SJSA1 (cell line): ENCODE measurements around the gene NADK2. TPM values are rescaled to one million over a fixed set of nuclear protein-coding genes. Genes with fewer than 3 reads are reported as not detected.
"Not testable (repeated sequence)": the region's sequence is repeated elsewhere in the genome, so short reads cannot be mapped to it uniquely, and the experiment has no call there.

Experiments
- DNase-seq, 2 experiments: peaks; one replicate each; pipeline ENCODE4 v3.0.0-alpha.2; 2015 to 2020; ENCODE audit warnings: low spot score in 2 of 2, low read depth in 1 of 2
- H3K27ac ChIP-seq: fragments of 250-450 bp; sonication (Bioruptor Pico); 2 replicates; pipeline ENCODE4 v1.5.1; 2020; ENCODE audit warnings: mild to moderate bottlenecking, moderate library complexity
- H3K27me3 ChIP-seq: fragments of 250-450 bp; sonication (Bioruptor Pico); replicated peaks from 2 replicates; pipeline ENCODE4 v1.5.1; 2020; ENCODE audit warnings: mild to moderate bottlenecking, moderate library complexity
- H3K36me3 ChIP-seq: fragments of 250-450 bp; sonication (Bioruptor Pico); 2 replicates; pipeline ENCODE4 v1.5.1; 2020; ENCODE audit warnings: mild to moderate bottlenecking
- H3K4me1 ChIP-seq: fragments of 250-450 bp; sonication (Bioruptor Pico); replicated peaks from 2 replicates; pipeline ENCODE4 v1.6.1; 2021; ENCODE audit warnings: mild to moderate bottlenecking
- H3K4me3 ChIP-seq: fragments of 250-450 bp; sonication (Bioruptor Pico); 2 replicates; pipeline ENCODE4 v1.5.1; 2020; ENCODE audit warnings: mild to moderate bottlenecking
- H3K9me3 ChIP-seq: fragments of 250-450 bp; sonication (Bioruptor Pico); replicated peaks from 2 replicates; pipeline ENCODE4 v1.5.1; 2020; ENCODE audit warnings: mild to moderate bottlenecking
- total RNA-seq: library from RNA; depleted of rRNA; stranded (reverse); fragments of >200 nt; shearing (Covaris generic); gene quantifications from 2 replicates; pipeline ENCODE4 v1.2.3, GENCODE V29; 2014; rRNA removed

The NADK2 gene
- 14.3 and 22.2 TPM in 2 replicates for total RNA-seq

DNA sequence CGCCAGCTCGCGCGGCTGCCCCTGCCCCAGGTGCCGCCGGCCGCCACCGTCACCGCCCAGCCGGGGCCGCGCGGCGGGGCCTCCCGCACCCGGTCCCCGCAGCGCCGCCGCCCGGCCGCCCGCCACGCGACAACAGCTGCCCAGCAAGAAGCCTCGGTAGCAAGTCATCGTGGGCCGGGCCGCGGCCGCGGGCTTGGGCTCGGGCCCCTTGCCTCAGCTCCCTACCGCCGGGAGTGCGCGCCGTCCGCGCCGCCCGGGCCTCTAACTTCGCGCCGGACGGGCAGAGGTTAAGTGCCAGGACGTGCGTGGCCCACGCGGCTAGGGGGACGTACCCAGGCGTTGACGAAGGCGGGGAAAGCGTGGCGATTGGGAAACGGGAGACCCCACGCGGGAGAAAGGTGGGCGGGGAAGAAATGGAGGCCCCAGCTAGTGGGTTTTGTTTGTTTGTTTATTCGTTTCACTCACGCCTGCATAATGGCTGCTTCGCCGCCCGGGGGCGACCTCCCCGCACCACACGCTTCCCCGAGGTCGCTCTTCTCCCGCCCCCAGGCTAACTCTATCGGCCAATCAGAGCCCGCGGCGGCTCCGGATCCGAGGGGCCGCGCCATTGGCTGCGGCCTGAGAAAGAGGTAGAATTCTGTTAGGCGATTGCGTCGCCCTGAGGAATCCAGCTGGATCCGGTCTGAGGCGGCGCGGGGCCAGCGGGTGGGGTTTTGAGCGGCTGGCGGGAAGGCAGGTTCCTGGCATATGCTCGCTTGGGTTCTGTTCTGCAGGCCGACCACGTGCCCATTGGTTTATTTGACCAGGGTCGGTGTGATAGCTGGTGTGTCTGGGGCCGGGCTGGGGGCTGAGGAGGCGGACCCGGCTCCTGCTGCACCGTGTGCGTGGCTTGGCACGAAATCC is at the start of gene NADK2:
TSS of gene NADK2 (minus strand) at position 295 of the 903 bp plus-strand sequence. CDS start at position 168, 127 bp downstream.
- Histone ChIP-seq H3K4me1 (peaks cover 26% of the 10 kb centered on the region), H3K27ac (peak within 1 kb of the TSS; percentile 81), H3K27me3 (no peaks in the 10 kb centered on the region), H3K4me3 (peak within 1 kb of the TSS; percentile 76), H3K36me3 (0 out of 2 replicates have a peak, but pooled peaks cover 4% of the 10 kb centered on the region), H3K9me3 (peaks cover 9% of the 10 kb centered on the region; the same call in 1 of the 2 replicates)
- peak; percentile 95 to 98 for DNase-seq

DNA sequence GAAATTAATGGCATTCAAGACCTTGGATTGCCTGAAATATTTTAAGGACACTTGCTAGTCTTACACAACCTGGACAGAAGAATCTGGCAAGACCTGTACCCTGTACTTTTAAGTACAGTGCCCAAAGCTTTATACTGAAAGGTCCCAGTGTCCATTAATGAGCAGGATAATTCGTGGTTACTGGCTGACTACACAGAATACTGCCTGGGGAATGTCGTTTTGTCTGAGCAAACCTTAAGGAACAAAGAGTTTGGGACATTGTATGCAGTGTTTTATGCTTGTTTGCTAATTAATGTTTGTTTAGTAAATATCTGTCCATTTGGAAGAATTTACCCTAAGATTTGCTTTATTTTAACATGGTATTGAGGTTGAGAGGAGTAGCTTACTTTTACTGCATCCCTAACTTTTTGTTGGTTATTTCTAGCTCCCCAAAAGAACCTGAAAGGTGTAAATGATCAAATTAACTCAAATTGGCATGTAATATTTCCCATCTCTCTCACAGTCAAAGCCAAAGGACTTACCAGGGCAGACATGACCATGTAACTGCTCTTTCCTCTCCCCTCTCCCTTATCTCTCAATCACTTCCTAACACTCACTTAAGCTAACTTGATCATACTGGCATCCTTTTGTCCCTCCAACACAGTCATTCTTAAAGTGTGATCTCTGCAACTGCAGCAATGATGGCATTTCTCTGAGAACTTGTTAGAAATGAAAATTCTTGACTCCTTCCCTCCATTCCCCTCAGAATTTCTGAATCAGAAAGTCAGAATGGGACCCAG is 44.3 kb upstream of the NADK2 start:
- H3K9me3 ChIP-seq, result no peaks in the 10 kb centered on the region
- no peaks in the 10 kb centered on the region for H3K4me1 ChIP-seq

GRCh38 chr5:36283775-36284174 is 42.0 kb upstream of the NADK2 start:
- H3K4me3 ChIP-seq, H3K36me3 ChIP-seq, H3K4me1 ChIP-seq, H3K27ac ChIP-seq, DNase-seq, H3K9me3 ChIP-seq: not testable (repeated sequence)
- peaks cover 14% of the 10 kb centered on the region for H3K27me3 ChIP-seq

More for the DNA sequence above, 44.3 kb upstream of the NADK2 start:
- no peak for DNase-seq
- no peak overlapping the region for H3K27ac ChIP-seq
- H3K4me3 ChIP-seq, result no peak overlapping the region
- H3K27me3 ChIP-seq, result peaks cover 10% of the 10 kb centered on the region; the same call in 1 of the 2 replicates
- H3K36me3 ChIP-seq, result no peaks in the 10 kb centered on the region

DNA sequence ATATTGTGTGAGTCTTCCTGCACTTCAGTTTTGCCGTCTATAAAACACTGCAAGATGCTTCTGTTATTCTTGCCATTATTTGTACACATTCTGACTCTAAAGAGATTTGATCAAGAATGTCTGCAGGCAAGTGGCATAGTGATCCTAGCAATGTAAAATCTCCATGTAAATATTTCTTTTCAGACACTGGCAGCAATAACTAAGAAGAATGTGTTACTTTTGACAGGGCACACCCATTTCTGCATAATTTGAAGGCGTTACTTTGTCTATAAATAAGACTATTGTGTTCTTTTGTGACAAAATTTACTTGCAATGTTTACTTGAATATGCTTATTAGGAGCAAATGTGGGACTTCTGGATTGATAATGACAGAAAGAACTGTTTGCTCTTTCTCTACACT is 39.9 kb upstream of the NADK2 start:
- no peak overlapping the region for H3K27ac ChIP-seq
- no peaks in the 10 kb centered on the region for H3K9me3 ChIP-seq
- H3K27me3 ChIP-seq, result peaks cover 14% of the 10 kb centered on the region
- no peaks in the 10 kb centered on the region for H3K4me1 ChIP-seq
- H3K36me3 ChIP-seq, result no peaks in the 10 kb centered on the region
- no peak overlapping the region for H3K4me3 ChIP-seq
- no peak for DNase-seq

DNA sequence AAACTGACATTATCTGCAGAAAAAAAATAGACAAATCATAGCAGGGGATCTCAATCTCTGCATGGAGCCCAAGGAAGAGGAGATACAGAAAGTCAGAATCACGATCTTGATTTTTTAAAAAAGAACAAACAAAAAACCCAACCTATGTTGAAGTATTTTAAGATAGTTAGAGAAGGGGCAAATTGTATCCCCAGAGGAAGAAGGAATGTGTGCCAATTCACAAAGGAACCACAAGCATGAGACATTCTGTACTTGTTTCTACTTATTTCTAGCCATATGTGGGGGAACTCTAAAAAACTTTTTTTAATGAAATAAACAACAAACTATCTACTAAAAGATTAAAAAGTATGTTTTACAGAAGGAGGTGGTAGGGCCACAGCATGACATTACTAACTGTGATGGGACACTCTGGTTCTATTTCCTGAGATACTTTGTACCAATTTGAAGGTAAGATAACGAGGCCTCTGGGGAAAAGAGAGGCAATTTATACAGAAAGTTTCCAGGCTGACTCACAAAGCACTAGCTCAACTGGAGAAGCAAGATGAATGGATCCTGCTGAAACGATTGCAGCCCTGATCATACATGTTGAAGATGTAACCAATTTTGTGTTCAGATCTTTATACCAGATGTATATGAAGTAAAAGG is 37.5 kb upstream of the NADK2 start:
- no peaks in the 10 kb centered on the region for H3K36me3 ChIP-seq
- no peaks in the 10 kb centered on the region for H3K9me3 ChIP-seq
- no peak overlapping the region for H3K27ac ChIP-seq
- no peak overlapping the region for H3K4me3 ChIP-seq
- H3K4me1 ChIP-seq, result no peaks in the 10 kb centered on the region
- peaks cover 9% of the 10 kb centered on the region for H3K27me3 ChIP-seq
- no peak for DNase-seq

- Histone ChIP-seq H3K9me3 (no peaks in the 10 kb centered on the region), H3K4me1 (no peaks in the 10 kb centered on the region), H3K27ac (no peak overlapping the region), H3K27me3 (peaks cover 7% of the 10 kb centered on the region; the same call in 1 of the 2 replicates), H3K36me3 (no peaks in the 10 kb centered on the region), H3K4me3 (no peak overlapping the region)
- DNase-seq, result no peak
Observed at GRCh38 chr5:36277521-36278176, 35.9 kb upstream of the NADK2 start.

DNA sequence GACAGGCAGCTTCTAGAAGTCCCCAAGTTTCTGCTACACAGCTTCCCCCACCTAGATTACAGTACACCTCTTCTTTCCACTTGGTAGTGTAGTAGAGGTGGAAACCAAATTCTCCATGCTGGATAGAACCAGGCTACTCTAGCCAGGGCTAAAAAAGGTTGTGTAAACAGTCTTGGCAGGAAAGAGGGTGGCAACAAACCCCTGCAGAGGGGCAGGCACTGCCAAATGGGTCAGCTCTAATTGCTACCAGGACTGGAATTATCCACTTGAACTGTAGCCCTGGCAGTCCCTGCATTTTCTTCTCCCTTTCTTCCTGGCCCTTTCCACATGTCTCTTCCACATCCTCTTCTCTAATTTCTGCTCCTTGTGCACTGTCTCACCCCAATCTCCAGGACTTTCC is 35.1 kb upstream of the NADK2 start:
- Histone ChIP-seq H3K4me1 (no peaks in the 10 kb centered on the region), H3K27me3 (peaks cover 7% of the 10 kb centered on the region; the same call in 1 of the 2 replicates), H3K9me3 (no peaks in the 10 kb centered on the region), H3K4me3 (no peak overlapping the region), H3K27ac (no peak overlapping the region), H3K36me3 (no peaks in the 10 kb centered on the region)
- no peak for DNase-seq

DNA sequence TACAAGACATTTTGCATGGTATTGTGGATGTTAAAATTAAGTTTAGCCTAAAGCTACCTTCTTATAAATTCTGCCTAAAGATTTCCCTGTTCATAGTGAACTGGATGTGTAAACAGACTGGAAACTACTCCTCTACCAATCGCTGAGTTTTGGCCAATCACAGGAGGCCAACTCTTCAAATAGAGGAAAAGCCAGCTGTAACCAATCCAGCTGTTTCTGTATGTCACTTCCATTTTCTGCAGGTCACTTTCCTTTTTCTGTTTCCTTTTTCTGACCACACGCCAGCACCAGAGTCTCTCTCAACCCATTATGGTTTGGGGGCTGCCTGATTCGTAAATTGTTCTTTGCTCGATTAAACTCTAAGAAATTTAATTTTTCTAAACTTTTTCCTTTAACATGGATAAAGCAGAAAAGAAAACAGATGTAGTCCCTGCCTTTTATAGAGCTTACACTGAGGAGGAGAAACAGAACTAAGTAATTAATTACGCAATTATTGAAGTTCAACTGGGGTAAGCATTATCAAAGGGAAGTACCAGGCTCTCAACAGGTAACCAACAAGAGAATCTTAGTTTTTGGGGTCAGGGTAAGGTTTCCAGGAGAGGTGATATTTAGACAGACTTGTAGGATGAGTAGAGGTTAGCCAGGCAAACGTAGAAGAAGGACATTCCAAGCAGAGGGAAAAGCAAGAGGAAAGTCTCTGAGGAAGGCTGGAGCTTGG is 32.2 kb upstream of the NADK2 start:
- H3K9me3 ChIP-seq, result no peaks in the 10 kb centered on the region
- peaks cover 7% of the 10 kb centered on the region for H3K27me3 ChIP-seq
- no peak overlapping the region for H3K27ac ChIP-seq
- H3K4me3 ChIP-seq, result no peak overlapping the region
- no peak for DNase-seq
- no peaks in the 10 kb centered on the region for H3K4me1 ChIP-seq
- no peaks in the 10 kb centered on the region for H3K36me3 ChIP-seq

- DNase-seq, result no peak
- H3K27ac ChIP-seq, result no peak overlapping the region
Observed at GRCh38 chr5:36272136-36272690, 30.5 kb upstream of the NADK2 start.

DNA sequence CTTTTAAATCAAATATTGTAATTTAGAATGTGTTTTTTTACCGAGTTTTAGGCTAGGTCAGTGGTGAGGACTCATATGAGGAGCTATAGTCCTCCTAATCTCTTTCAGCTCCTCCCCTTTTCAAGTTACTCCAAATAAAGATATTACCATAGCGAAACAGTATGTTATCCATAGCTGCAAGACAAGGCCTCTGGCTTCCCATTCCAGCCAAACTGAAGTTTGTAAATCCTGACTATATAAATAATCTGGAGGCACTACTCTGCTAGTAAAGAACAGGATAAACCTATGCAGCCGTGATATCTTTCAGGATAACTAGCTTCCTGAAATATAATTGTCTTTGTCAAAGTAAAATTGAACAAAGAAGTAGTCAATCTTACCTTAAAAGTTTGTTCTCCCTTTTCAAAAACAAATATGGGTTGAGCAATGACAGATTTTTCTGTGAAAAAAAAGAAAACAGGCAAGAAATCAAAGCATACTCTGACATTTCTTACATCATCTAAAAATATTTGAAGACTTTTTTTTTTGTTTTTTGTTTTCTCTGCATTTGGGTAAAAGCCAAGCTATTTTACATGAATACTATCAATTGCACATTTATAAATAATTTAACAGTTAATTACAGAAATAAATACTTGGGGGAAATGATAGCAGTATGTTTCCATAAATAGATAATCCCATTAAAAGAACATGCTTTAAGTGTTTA is 29.3 kb upstream of the NADK2 start:
- no peaks in the 10 kb centered on the region for H3K4me1 ChIP-seq

More at GRCh38 chr5:36272136-36272690, 30.5 kb upstream of the NADK2 start:
- peaks cover 7% of the 10 kb centered on the region for H3K27me3 ChIP-seq
- no peaks in the 10 kb centered on the region for H3K4me1 ChIP-seq
- H3K36me3 ChIP-seq, result no peaks in the 10 kb centered on the region
- H3K9me3 ChIP-seq, result no peaks in the 10 kb centered on the region
- no peak overlapping the region for H3K4me3 ChIP-seq

GRCh38 chr5:36270175-36270574 is 28.4 kb upstream of the NADK2 start:
- H3K27ac ChIP-seq, result no peak overlapping the region
- no peaks in the 10 kb centered on the region for H3K36me3 ChIP-seq
- H3K4me3 ChIP-seq, result no peak overlapping the region
- H3K4me1 ChIP-seq, result no peaks in the 10 kb centered on the region
- DNase-seq, result no peak
- no peaks in the 10 kb centered on the region for H3K9me3 ChIP-seq
- peaks cover 4% of the 10 kb centered on the region for H3K27me3 ChIP-seq

More for the DNA sequence above, 29.3 kb upstream of the NADK2 start:
- Histone ChIP-seq H3K27ac (no peak overlapping the region), H3K9me3 (no peaks in the 10 kb centered on the region), H3K27me3 (peaks cover 7% of the 10 kb centered on the region), H3K36me3 (no peaks in the 10 kb centered on the region), H3K4me3 (no peak overlapping the region)
- DNase-seq, result no peak

DNA sequence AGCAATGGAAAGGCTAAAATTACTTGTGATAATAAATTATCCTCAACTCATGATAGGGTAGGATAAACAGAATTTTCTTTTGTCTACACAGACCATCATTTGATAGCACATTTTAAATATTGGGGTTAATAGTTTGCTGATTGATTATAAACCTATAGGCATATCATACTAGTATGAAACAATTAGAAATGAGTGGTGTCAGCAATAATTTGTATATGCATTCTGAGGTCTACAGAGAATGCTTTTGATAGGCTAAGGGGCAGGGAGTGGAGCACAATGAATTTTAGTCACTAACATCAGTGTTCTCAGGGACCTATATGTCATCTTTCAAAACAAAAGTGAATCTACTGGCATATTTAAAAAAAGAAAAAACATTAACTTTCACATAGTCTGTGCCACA is 27.8 kb upstream of the NADK2 start:
- no peaks in the 10 kb centered on the region for H3K36me3 ChIP-seq
- H3K9me3 ChIP-seq, result no peaks in the 10 kb centered on the region
- DNase-seq, result no peak
- H3K4me3 ChIP-seq, result no peak overlapping the region
- H3K27me3 ChIP-seq, result peaks cover 4% of the 10 kb centered on the region
- H3K27ac ChIP-seq, result no peak overlapping the region
- no peaks in the 10 kb centered on the region for H3K4me1 ChIP-seq
